ENCODE measurements around the gene PPARA.

Gene PPARA

GRCh38 chr22:46153930-46154329 is 3.6 kb downstream of the PPARA start:
- Histone ChIP-seq H3K9me2 (ENCODE audit: low read depth, low read length) (no peaks in the 10 kb centered on the region), H3K4me1 (ENCODE audit: insufficient read depth, low read length, severe bottlenecking) (peaks cover 23% of the 10 kb centered on the region), H3K4me2 (ENCODE audit: low read length) (no peak overlapping the region), H3K9ac (ENCODE audit: low read length) (no peak overlapping the region), H3K27ac (ENCODE audit: low read depth, low read length, poor library complexity, severe bottlenecking) (no peak overlapping the region), H3F3A (ENCODE audit: insufficient read depth, low read length) (no peaks in the 10 kb centered on the region), H2AFZ (ENCODE audit: low read length) (no peak overlapping the region), H3K27me3 (ENCODE audit: insufficient read depth, low read length) (no peaks in the 10 kb centered on the region), H4K20me1 (ENCODE audit: insufficient read depth, low read length) (no peaks in the 10 kb centered on the region), H3K9me3 (ENCODE audit: low read length) (no peaks in the 10 kb centered on the region), H3K36me3 (ENCODE audit: insufficient read depth, low read length) (peaks cover 11% of the 10 kb centered on the region; the same call in 1 of the 2 replicates), H3K79me2 (ENCODE audit: insufficient read depth, low read length) (no peaks in the 10 kb centered on the region), H3K4me3 (ENCODE audit: low read depth, low read length, poor library complexity, severe bottlenecking) (no peak overlapping the region)
- TF ChIP-seq, protein P1, sequence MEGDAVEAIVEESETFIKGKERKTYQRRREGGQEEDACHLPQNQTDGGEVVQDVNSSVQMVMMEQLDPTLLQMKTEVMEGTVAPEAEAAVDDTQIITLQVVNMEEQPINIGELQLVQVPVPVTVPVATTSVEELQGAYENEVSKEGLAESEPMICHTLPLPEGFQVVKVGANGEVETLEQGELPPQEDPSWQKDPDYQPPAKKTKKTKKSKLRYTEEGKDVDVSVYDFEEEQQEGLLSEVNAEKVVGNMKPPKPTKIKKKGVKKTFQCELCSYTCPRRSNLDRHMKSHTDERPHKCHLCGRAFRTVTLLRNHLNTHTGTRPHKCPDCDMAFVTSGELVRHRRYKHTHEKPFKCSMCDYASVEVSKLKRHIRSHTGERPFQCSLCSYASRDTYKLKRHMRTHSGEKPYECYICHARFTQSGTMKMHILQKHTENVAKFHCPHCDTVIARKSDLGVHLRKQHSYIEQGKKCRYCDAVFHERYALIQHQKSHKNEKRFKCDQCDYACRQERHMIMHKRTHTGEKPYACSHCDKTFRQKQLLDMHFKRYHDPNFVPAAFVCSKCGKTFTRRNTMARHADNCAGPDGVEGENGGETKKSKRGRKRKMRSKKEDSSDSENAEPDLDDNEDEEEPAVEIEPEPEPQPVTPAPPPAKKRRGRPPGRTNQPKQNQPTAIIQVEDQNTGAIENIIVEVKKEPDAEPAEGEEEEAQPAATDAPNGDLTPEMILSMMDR (IDR thresholded peaks at IDR 0.05; ENCODE audit: low read length), result no peak
- TF ChIP-seq EZH2 (IDR thresholded peaks at IDR 0.05; ENCODE audit: borderline replicate concordance, low read length), result no peak

DNA sequence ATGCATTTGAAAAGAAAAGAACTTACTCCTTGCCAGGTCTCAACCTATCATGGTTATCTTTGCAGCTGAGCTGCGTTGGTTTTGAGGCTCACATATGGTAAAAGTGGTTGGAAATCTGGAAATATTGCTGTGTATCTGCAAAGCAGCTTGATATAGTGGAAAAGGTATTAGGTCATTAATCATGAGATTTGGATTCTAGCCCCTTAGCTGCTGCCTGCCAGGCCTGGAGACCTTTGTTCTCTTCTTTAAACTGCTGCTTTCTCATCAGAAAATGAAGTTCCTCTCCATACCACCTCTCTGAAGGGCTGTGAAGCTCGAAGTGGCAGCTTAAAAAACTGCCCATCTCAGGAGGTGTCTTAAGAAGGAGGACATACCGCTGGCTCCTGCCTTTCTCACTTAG is 5.7 kb downstream of the PPARA start:
- H3K27me3 ChIP-seq (ENCODE audit: insufficient read depth, low read length), result no peaks in the 10 kb centered on the region
- no peaks in the 10 kb centered on the region for H3F3A ChIP-seq (ENCODE audit: insufficient read depth, low read length)
- no peak overlapping the region for H3K4me3 ChIP-seq (ENCODE audit: low read depth, low read length, poor library complexity, severe bottlenecking)
- TF ChIP-seq, protein P1 (IDR thresholded peaks at IDR 0.05; ENCODE audit: low read length), result no peak
- no peak for TF ChIP-seq EZH2 (IDR thresholded peaks at IDR 0.05; ENCODE audit: borderline replicate concordance, low read length)
- H3K79me2 ChIP-seq (ENCODE audit: insufficient read depth, low read length), result no peaks in the 10 kb centered on the region
- no peak overlapping the region for H3K27ac ChIP-seq (ENCODE audit: low read depth, low read length, poor library complexity, severe bottlenecking)
- peaks cover 11% of the 10 kb centered on the region; the same call in 1 of the 2 replicates for H3K36me3 ChIP-seq (ENCODE audit: insufficient read depth, low read length)
- H2AFZ ChIP-seq (ENCODE audit: low read length), result no peak overlapping the region
- H3K9me2 ChIP-seq (ENCODE audit: low read depth, low read length), result no peaks in the 10 kb centered on the region
- no peak overlapping the region for H3K4me2 ChIP-seq (ENCODE audit: low read length)
- peaks cover 14% of the 10 kb centered on the region for H3K4me1 ChIP-seq (ENCODE audit: insufficient read depth, low read length, severe bottlenecking)
- no peak overlapping the region for H3K9ac ChIP-seq (ENCODE audit: low read length)
- no peaks in the 10 kb centered on the region for H3K9me3 ChIP-seq (ENCODE audit: low read length)
- no peaks in the 10 kb centered on the region for H4K20me1 ChIP-seq (ENCODE audit: insufficient read depth, low read length)

DNA sequence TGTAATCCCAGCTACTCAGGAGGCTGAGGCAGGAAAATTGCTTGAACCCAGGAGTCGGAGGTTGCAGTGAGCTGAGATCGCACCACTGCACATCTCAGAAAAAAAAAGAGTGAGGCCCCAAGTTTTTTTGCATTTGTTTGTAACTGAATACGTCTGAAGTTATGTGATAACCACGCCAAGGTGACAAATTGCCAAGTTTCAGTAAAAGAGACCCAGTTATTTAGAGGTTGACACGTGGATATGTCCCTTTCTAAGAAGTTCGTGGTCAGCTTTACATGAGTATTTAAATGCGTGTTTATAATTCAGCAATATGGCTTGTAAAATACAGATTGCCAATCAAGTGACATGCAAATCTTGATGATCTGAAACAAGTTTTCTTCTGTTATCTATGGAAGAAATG is 8.0 kb downstream of the PPARA start:
- TF ChIP-seq, protein P1 (IDR thresholded peaks at IDR 0.05; ENCODE audit: low read length), result no peak
- no peak for TF ChIP-seq EZH2 (IDR thresholded peaks at IDR 0.05; ENCODE audit: borderline replicate concordance, low read length)
- no peaks in the 10 kb centered on the region for H3K4me1 ChIP-seq (ENCODE audit: insufficient read depth, low read length, severe bottlenecking)
- no peaks in the 10 kb centered on the region for H3F3A ChIP-seq (ENCODE audit: insufficient read depth, low read length)
- H3K36me3 ChIP-seq (ENCODE audit: insufficient read depth, low read length), result peaks cover 7% of the 10 kb centered on the region; the same call in 1 of the 2 replicates
- no peak overlapping the region for H3K27ac ChIP-seq (ENCODE audit: low read depth, low read length, poor library complexity, severe bottlenecking)
- H4K20me1 ChIP-seq (ENCODE audit: insufficient read depth, low read length), result no peaks in the 10 kb centered on the region
- no peak overlapping the region for H3K4me2 ChIP-seq (ENCODE audit: low read length)
- no peaks in the 10 kb centered on the region for H3K9me2 ChIP-seq (ENCODE audit: low read depth, low read length)
- no peak overlapping the region for H3K4me3 ChIP-seq (ENCODE audit: low read depth, low read length, poor library complexity, severe bottlenecking)
- no peaks in the 10 kb centered on the region for H3K9me3 ChIP-seq (ENCODE audit: low read length)
- H2AFZ ChIP-seq (ENCODE audit: low read length), result no peak overlapping the region
- no peak overlapping the region for H3K9ac ChIP-seq (ENCODE audit: low read length)
- H3K27me3 ChIP-seq (ENCODE audit: insufficient read depth, low read length), result no peaks in the 10 kb centered on the region
- H3K79me2 ChIP-seq (ENCODE audit: insufficient read depth, low read length), result no peaks in the 10 kb centered on the region

Measured in OCI-LY1 (cell line).